Keratinocyte (primary cell): ENCODE data around the gene CCS. TPM values are rescaled to one million over a fixed set of nuclear protein-coding genes. Genes with fewer than 3 reads are reported as not detected.

ENCODE experiments used
- DNase-seq: peaks from one replicate; pipeline ENCODE4 v3.0.0-alpha.2; 2011; ENCODE audit warnings: low read depth, missing footprints, low spot score
- FAIRE-seq: peaks from 2 replicates; lab custom pipeline; 2011; peaks lifted over from hg19 to GRCh38; lab: Jason Lieb, UNC
- H2AFZ ChIP-seq: 2 replicates; pipeline ENCODE4 v1.6.0; 2012; ENCODE audit warnings: low read length, control low read depth, inconsistent platforms; ENCODE audit not compliant: control insufficient read depth
- H3K27ac ChIP-seq: 2 replicates; pipeline ENCODE4 v1.5.1; 2011; ENCODE audit warnings: low read length; ENCODE audit not compliant: control insufficient read depth, insufficient read depth
- H3K27me3 ChIP-seq: 3 replicates; pipeline ENCODE4 v1.6.0; 2011; ENCODE audit warnings: low read length; ENCODE audit not compliant: control insufficient read depth, insufficient read depth; ENCODE audit errors: extremely low read depth
- H3K36me3 ChIP-seq, 2 experiments: 2 replicates in 1 of 2; 3 replicates in 1 of 2; pipeline ENCODE4 v1.5.1; 2011; ENCODE audit warnings: low read length in 2 of 2, mild to moderate bottlenecking in 1 of 2; ENCODE audit not compliant: control insufficient read depth in 2 of 2, insufficient read depth in 2 of 2; ENCODE audit errors: extremely low read depth in 1 of 2
- H3K4me1 ChIP-seq: 3 replicates; pipeline ENCODE4 v1.5.1; 2011; ENCODE audit warnings: low read length; ENCODE audit not compliant: control insufficient read depth, insufficient read depth; ENCODE audit errors: extremely low read depth
- H3K4me2 ChIP-seq: 3 replicates; pipeline ENCODE4 v1.6.0; 2011; ENCODE audit warnings: low read depth, low read length; ENCODE audit not compliant: control insufficient read depth, insufficient read depth; ENCODE audit errors: extremely low read depth
- H3K4me3 ChIP-seq, 3 experiments: fragments of 200-600 bp in 1 of 3; sonication (generic) in 1 of 3; 2 replicates in 2 of 3; 3 replicates in 1 of 3; pipeline ENCODE4 v1.5.1; 2011 to 2016; ENCODE audit warnings: low read length in 3 of 3, mild to moderate bottlenecking in 3 of 3, control low read depth in 2 of 3, inconsistent platforms in 1 of 3, low read depth in 1 of 3, mixed read lengths in 1 of 3, mixed run types in 1 of 3, moderate library complexity in 1 of 3; ENCODE audit not compliant: control insufficient read depth in 2 of 3, insufficient read depth in 2 of 3; ENCODE audit errors: extremely low read depth in 1 of 3
- H3K79me2 ChIP-seq: 2 replicates; pipeline ENCODE4 v1.6.0; 2012; ENCODE audit warnings: low read length; ENCODE audit not compliant: control insufficient read depth, insufficient read depth
- H3K9ac ChIP-seq: 3 replicates; pipeline ENCODE4 v1.6.0; 2011; ENCODE audit warnings: low read length; ENCODE audit not compliant: control insufficient read depth, insufficient read depth; ENCODE audit errors: extremely low read depth
- H3K9me1 ChIP-seq: 3 replicates; pipeline ENCODE4 v1.6.0; 2011; ENCODE audit warnings: low read length; ENCODE audit not compliant: control insufficient read depth, insufficient read depth; ENCODE audit errors: extremely low read depth
- H3K9me3 ChIP-seq: 2 replicates; pipeline ENCODE4 v1.5.1; 2012; ENCODE audit warnings: low read depth, low read length; ENCODE audit not compliant: control insufficient read depth
- H4K20me1 ChIP-seq: 3 replicates; pipeline ENCODE4 v1.6.0; 2011; ENCODE audit warnings: low read length; ENCODE audit not compliant: control insufficient read depth, insufficient read depth; ENCODE audit errors: extremely low read depth
- CTCF ChIP-seq, 3 experiments: IDR thresholded peaks in 1 of 3; conservative IDR thresholded peaks in 1 of 3; optimal IDR thresholded peaks in 1 of 3; 2 replicates in 2 of 3; 3 replicates in 1 of 3; pipeline versions ENCODE3 to v1.5.1; 2011; ENCODE audit warnings: low read length in 3 of 3, mild to moderate bottlenecking in 3 of 3, moderate library complexity in 2 of 3, control low read depth in 1 of 3, inconsistent platforms in 1 of 3; ENCODE audit not compliant: insufficient read depth in 2 of 3; ENCODE audit errors: extremely low read depth in 1 of 3
- EZH2 ChIP-seq: IDR thresholded peaks from one replicate; pipeline ENCODE4 v1.6.1; 2012; ENCODE audit warnings: inconsistent platforms, mild to moderate bottlenecking, low read length, moderate library complexity
- dilution Hi-C: fragments of 300-500 bp; cut with MboI; formaldehyde crosslinking; loops from one replicate; pipeline ENCODE4 v1.7.0; 2020; ENCODE audit warnings: low sequenced_read_pairs; ENCODE audit not compliant: extremely low pct_ligation_motif_present
- polyA plus RNA-seq, 5 experiments: library from polyadenylated mRNA; depleted of rRNA in 3 of 5; stranded (reverse) in 3 of 5; stranded (forward) in 1 of 5; unstranded in 1 of 5; fragments of >200 nt; gene quantifications; 1 replicate in 1 of 5; 2 replicates in 3 of 5; 3 replicates in 1 of 5; pipeline versions ENCODE4 v1.2.1 to v1.2.3, GENCODE V29; 2011 to 2012; ENCODE audit warnings: missing spikeins in 2 of 5, low read depth in 1 of 5, low replicate concordance in 1 of 5

CCS gene
- polyA plus RNA-seq, 1 donor (not counting 4 experiments of a cell fraction or from before 2014, with no cell fraction given), result 17.6 TPM

- no peak for FAIRE-seq
- H3K4me1 ChIP-seq, result peaks cover 5% of the 10 kb centered on the region
- H3K9me1 ChIP-seq, result no peaks in the 10 kb centered on the region
- no peak overlapping the region for H3K4me2 ChIP-seq
- no peak overlapping the region for H3K27ac ChIP-seq
- H3K9ac ChIP-seq, result no peak overlapping the region
- peaks cover 8% of the 10 kb centered on the region for H3K27me3 ChIP-seq
- TF ChIP-seq EZH2, result no peak
- no peak for TF ChIP-seq CTCF (optimal IDR thresholded peaks at IDR 0.05 in 1 of 3, IDR thresholded peaks at IDR 0.05 in 1 of 3, conservative IDR thresholded peaks at IDR 0.05 in 1 of 3; ENCODE audit: extremely low read depth in 1 of 3, insufficient read depth in 2 of 3, low read length in 3 of 3)
- no peak for DNase-seq
- H4K20me1 ChIP-seq, result no peaks in the 10 kb centered on the region
- H3K36me3 ChIP-seq, result no peaks in the 10 kb centered on the region
- H3K79me2 ChIP-seq, result no peaks in the 10 kb centered on the region
- H2AFZ ChIP-seq, result no peak overlapping the region
- dilution Hi-C loops, result no loop called here
- no peak overlapping the region for H3K4me3 ChIP-seq
- H3K9me3 ChIP-seq, result no peaks in the 10 kb centered on the region
Measured at GRCh38 chr11:66569076-66569475, 23.9 kb upstream of the CCS start.

GRCh38 chr11:66570079-66570849, 22.7 kb upstream of the CCS start:
- Histone ChIP-seq H3K27me3 (peaks cover 8% of the 10 kb centered on the region), H3K36me3 (no peaks in the 10 kb centered on the region), H3K9ac (no peak overlapping the region), H4K20me1 (no peaks in the 10 kb centered on the region), H3K79me2 (no peaks in the 10 kb centered on the region), H3K4me2 (no peak overlapping the region), H3K4me3 (no peak overlapping the region), H3K9me3 (no peaks in the 10 kb centered on the region), H2AFZ (no peak overlapping the region), H3K27ac (no peak overlapping the region), H3K4me1 (peaks cover 5% of the 10 kb centered on the region), H3K9me1 (no peaks in the 10 kb centered on the region)
- TF ChIP-seq EZH2 (no peak), CTCF (optimal IDR thresholded peaks at IDR 0.05 in 1 of 3, IDR thresholded peaks at IDR 0.05 in 1 of 3, conservative IDR thresholded peaks at IDR 0.05 in 1 of 3; ENCODE audit: extremely low read depth in 1 of 3, insufficient read depth in 2 of 3, low read length in 3 of 3) (no peak)
- FAIRE-seq, result no peak
- DNase-seq, result no peak
- dilution Hi-C loops, result no loop called here
